H1 (cell line): ENCODE data around the gene COASY.
"Not testable (repeated sequence)": the region's sequence is repeated elsewhere in the genome, so short reads cannot be mapped to it uniquely, and the experiment has no call there.

Experiments used
- BACH1 ChIP-seq: IDR thresholded peaks from 2 replicates; pipeline ENCODE4 v1.6.1; 2012; ENCODE audit warnings: low read length, improper control_type of control experiment
- BRCA1 ChIP-seq: IDR thresholded peaks from 2 replicates; pipeline ENCODE4 v1.6.1; 2012; ENCODE audit warnings: low read depth, low read length, improper control_type of control experiment
- CTCF ChIP-seq, 3 experiments: IDR thresholded peaks; 1 replicate in 2 of 3; 2 replicates in 1 of 3; pipeline versions ENCODE4 v1.5.1 to v1.6.1; 2011; ENCODE audit warnings: low read length in 3 of 3, mild to moderate bottlenecking in 3 of 3, inconsistent platforms in 2 of 3, low read depth in 1 of 3, moderate library complexity in 1 of 3; ENCODE audit not compliant: insufficient read depth in 1 of 3; ENCODE audit errors: control extremely low read depth in 1 of 3
- EP300 ChIP-seq, 2 experiments: IDR thresholded peaks; 1 replicate in 1 of 2; 2 replicates in 1 of 2; pipeline ENCODE4 v1.6.1; 2011 to 2012; ENCODE audit warnings: low read depth in 2 of 2, low read length in 2 of 2, mild to moderate bottlenecking in 2 of 2, borderline replicate concordance in 1 of 2, inconsistent platforms in 1 of 2, moderate library complexity in 1 of 2
- HDAC2 ChIP-seq, 2 experiments: fragments of 300-600 bp in 1 of 2; sonication (generic) in 1 of 2; IDR thresholded peaks; 2 replicates each; pipeline ENCODE4 v1.6.1; 2011 to 2012; ENCODE audit warnings: low read depth in 2 of 2, low read length in 2 of 2, mild to moderate bottlenecking in 2 of 2, moderate library complexity in 2 of 2, borderline replicate concordance in 1 of 2, inconsistent platforms in 1 of 2
- HDAC6 ChIP-seq: IDR thresholded peaks from one replicate; pipeline ENCODE4 v1.7.1; 2012; ENCODE audit warnings: low read depth, mild to moderate bottlenecking, inconsistent platforms, low read length, moderate library complexity
- MAFK ChIP-seq: IDR thresholded peaks from 2 replicates; pipeline ENCODE4 v1.6.1; 2012; ENCODE audit warnings: low read depth, mild to moderate bottlenecking, improper control_type of control experiment, low read length
- SP1 ChIP-seq: IDR thresholded peaks from 2 replicates; pipeline ENCODE4 v1.6.1; 2011; ENCODE audit warnings: low read depth, low read length
- TBP ChIP-seq: IDR thresholded peaks from 2 replicates; pipeline ENCODE4 v1.6.1; 2011; ENCODE audit warnings: low read depth, low read length, improper control_type of control experiment
- TCF12 ChIP-seq: IDR thresholded peaks from 2 replicates; pipeline ENCODE4 v1.6.1; 2011; ENCODE audit warnings: low read depth, mild to moderate bottlenecking, low read length
- USF2 ChIP-seq: IDR thresholded peaks from 2 replicates; pipeline ENCODE4 v1.6.1; 2011; ENCODE audit warnings: low read length, improper control_type of control experiment
- ZNF274 ChIP-seq: IDR thresholded peaks from 2 replicates; pipeline ENCODE4 v1.7.0; 2012; ENCODE audit warnings: low read length, borderline replicate concordance; ENCODE audit errors: extremely low read depth

- not testable (repeated sequence) for TF ChIP-seq HDAC2 (IDR thresholded peaks at IDR 0.05; ENCODE audit: borderline replicate concordance in 1 of 2, low read depth in 2 of 2, low read length in 2 of 2); TBP; USF2; MAFK; ZNF274; HDAC6; SP1; BACH1; EP300 (IDR thresholded peaks at IDR 0.05; ENCODE audit: borderline replicate concordance in 1 of 2, low read depth in 2 of 2, low read length in 2 of 2); BRCA1; TCF12
- TF ChIP-seq CTCF (IDR thresholded peaks at IDR 0.05; ENCODE audit: control extremely low read depth in 1 of 3, insufficient read depth in 1 of 3, low read depth in 1 of 3, low read length in 3 of 3), result peak; percentile 4 to 37 (median 8); a peak in 2 of 4 replicates
Observed at GRCh38 chr17:42555961-42556617, 5.9 kb upstream of the COASY start.
